Smooth muscle cell (in vitro differentiated cells): ENCODE results near the gene PLLP. TPM values are rescaled to one million over a fixed set of nuclear protein-coding genes. Genes with fewer than 3 reads are reported as not detected.

ENCODE experiments used
- DNase-seq: peaks from one replicate; lab custom pipeline; 2025; ENCODE audit not compliant: unreplicated experiment; lab: John Stamatoyannopoulos, UW
- H2AFZ ChIP-seq: fragments of 200-600 bp; sonication (generic); 2 replicates; pipeline ENCODE4 v1.6.0; 2016; ENCODE audit warnings: antibody characterized with exemption, low read depth, mild to moderate bottlenecking
- H3F3A ChIP-seq: fragments of 200-600 bp; sonication (generic); 2 replicates; pipeline ENCODE4 v1.6.0; 2017; ENCODE audit warnings: antibody characterized with exemption, low read depth
- H3K27ac ChIP-seq: fragments of 200-600 bp; sonication (generic); 2 replicates; pipeline ENCODE4 v1.5.1; 2016; ENCODE audit warnings: low read depth, mild to moderate bottlenecking
- H3K27me3 ChIP-seq: fragments of 200-600 bp; sonication (generic); 2 replicates; pipeline ENCODE4 v1.6.1; 2016; ENCODE audit warnings: low read depth, mild to moderate bottlenecking
- H3K36me3 ChIP-seq: fragments of 200-600 bp; sonication (generic); 2 replicates; pipeline ENCODE4 v1.5.1; 2016; ENCODE audit warnings: low read depth
- H3K4me1 ChIP-seq: fragments of 200-600 bp; sonication (generic); 2 replicates; pipeline ENCODE4 v1.5.1; 2016; ENCODE audit warnings: low read depth
- H3K4me2 ChIP-seq: fragments of 200-600 bp; sonication (generic); 2 replicates; pipeline ENCODE4 v1.6.0; 2016; ENCODE audit warnings: mild to moderate bottlenecking
- H3K4me3 ChIP-seq: fragments of 200-600 bp; sonication (generic); 2 replicates; pipeline ENCODE4 v1.5.1; 2016; ENCODE audit warnings: mild to moderate bottlenecking
- H3K79me2 ChIP-seq: fragments of 200-600 bp; sonication (generic); 2 replicates; pipeline ENCODE4 v1.6.0; 2016; ENCODE audit warnings: low read depth, mild to moderate bottlenecking
- H3K9ac ChIP-seq: fragments of 200-600 bp; sonication (generic); 2 replicates; pipeline ENCODE4 v1.6.0; 2016; ENCODE audit warnings: low read depth
- H3K9me3 ChIP-seq: fragments of 200-600 bp; sonication (generic); replicated peaks from 2 replicates; pipeline ENCODE4 v1.5.1; 2016; ENCODE audit warnings: low read depth
- H4K20me1 ChIP-seq: fragments of 200-600 bp; sonication (generic); 2 replicates; pipeline ENCODE4 v1.6.0; 2016; ENCODE audit warnings: low read depth
- CTCF ChIP-seq: fragments of 200-600 bp; sonication (generic); IDR thresholded peaks from 2 replicates; pipeline ENCODE4 v1.5.1; 2017; ENCODE audit warnings: borderline replicate concordance, mild to moderate bottlenecking, antibody characterized with exemption; ENCODE audit not compliant: insufficient read depth, poor library complexity, severe bottlenecking
- WGBS: methylation state at CpG from one replicate; pipeline ENCODE4 v1.1.7; 2016; ENCODE audit warnings: low lambda C conversion rate; 5-methylcytosine and 5-hydroxymethylcytosine counted together
- polyA plus RNA-seq: library from polyadenylated mRNA; unstranded; fragments of >200 nt; fragmentation: Nextera tagmentation; extraction: Ambion mirVana; gene quantifications from 2 replicates; pipeline ENCODE4 v1.2.1, GENCODE V29; 2016
- total RNA-seq: library from RNA; depleted of rRNA; stranded (reverse); fragments of >200 nt; gene quantifications from 2 replicates; pipeline ENCODE4 v1.2.3, GENCODE V29; 2014

PLLP gene
- total and polyA plus RNA-seq, 2 experiments from 2014 or later: 0.59 TPM; not detected in 1

GRCh38 chr16:57307365-57307764 is 22.9 kb upstream of the PLLP start:
- H3K79me2 ChIP-seq: no peaks in the 10 kb centered on the region
- H2AFZ ChIP-seq: no peak overlapping the region
- no peaks in the 10 kb centered on the region for H3K27me3 ChIP-seq
- no peak overlapping the region for H3K4me3 ChIP-seq
- no peaks in the 10 kb centered on the region for H3K36me3 ChIP-seq
- no peak overlapping the region for H3K4me2 ChIP-seq
- H3K4me1 ChIP-seq: no peaks in the 10 kb centered on the region
- no peak overlapping the region for H3K9ac ChIP-seq
- no peaks in the 10 kb centered on the region for H3F3A ChIP-seq
- H3K27ac ChIP-seq: no peak overlapping the region
- DNase-seq: no peak
- TF ChIP-seq CTCF: no peak
- H4K20me1 ChIP-seq: no peaks in the 10 kb centered on the region
- no peaks in the 10 kb centered on the region for H3K9me3 ChIP-seq
- WGBS: 78% methylated on average over 5 of the region's 5 CpGs

- no peak for DNase-seq
- Histone ChIP-seq H3K9me3 (no peaks in the 10 kb centered on the region), H3K9ac (no peak overlapping the region), H3K4me2 (no peak overlapping the region), H3K36me3 (no peaks in the 10 kb centered on the region), H3K27ac (no peak overlapping the region), H3K79me2 (no peaks in the 10 kb centered on the region), H3K4me1 (no peaks in the 10 kb centered on the region), H3F3A (no peaks in the 10 kb centered on the region), H2AFZ (no peak overlapping the region), H4K20me1 (no peaks in the 10 kb centered on the region), H3K27me3 (no peaks in the 10 kb centered on the region), H3K4me3 (no peak overlapping the region)
- TF ChIP-seq CTCF: no peak
- 86% methylated on average over 14 of the region's 14 CpGs for WGBS
Measured at GRCh38 chr16:57306676-57307341, 22.3 kb upstream of the PLLP start.

- Histone ChIP-seq H3K9ac (no peak overlapping the region), H3K27ac (no peak overlapping the region)
- no peak for DNase-seq
Measured at GRCh38 chr16:57305159-57305811, 20.8 kb upstream of the PLLP start.

More at GRCh38 chr16:57305159-57305811, 20.8 kb upstream of the PLLP start:
- Histone ChIP-seq H3K79me2 (no peaks in the 10 kb centered on the region), H3K4me3 (no peak overlapping the region), H3K9me3 (no peaks in the 10 kb centered on the region), H2AFZ (no peak overlapping the region), H3K27me3 (no peaks in the 10 kb centered on the region), H3K36me3 (no peaks in the 10 kb centered on the region), H3F3A (no peaks in the 10 kb centered on the region), H3K4me1 (no peaks in the 10 kb centered on the region), H3K4me2 (no peak overlapping the region), H4K20me1 (no peaks in the 10 kb centered on the region)
- no peak for TF ChIP-seq CTCF
- 91% methylated on average over 8 of the region's 8 CpGs for WGBS
